Measurements from ENCODE around the gene LTBP1.

Gene LTBP1

DNA sequence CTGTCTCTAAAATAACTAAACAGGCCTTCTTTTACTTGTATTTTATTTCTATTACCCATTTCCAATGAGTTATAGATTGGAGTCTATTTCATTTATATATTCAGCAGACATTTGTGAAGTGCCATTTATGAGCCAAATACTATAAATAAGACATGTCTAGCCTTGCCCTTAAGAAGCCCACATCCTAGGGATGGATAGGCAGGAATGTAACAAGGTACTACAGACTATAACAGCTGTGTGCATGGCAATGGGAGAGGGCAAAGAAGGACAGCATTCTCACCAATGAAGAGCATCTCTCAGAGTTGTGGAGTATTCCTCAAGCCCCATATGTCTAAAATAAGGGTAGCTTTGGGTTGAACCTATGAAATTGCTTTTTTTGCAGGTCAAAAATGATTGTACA, 367.8 kb downstream of the LTBP1 start:
- Mint-ChIP-seq H3K4me1 (peaks cover 9% of the 10 kb centered on the region), H3K27me3 (ENCODE audit: low read depth) (no peaks in the 10 kb centered on the region), H3K27ac (no peak overlapping the region), H3K4me3 (no peak overlapping the region), H3K9me3 (no peaks in the 10 kb centered on the region), H3K36me3 (ENCODE audit: low read depth) (peaks cover 4% of the 10 kb centered on the region)
- TF ChIP-seq, protein P1, sequence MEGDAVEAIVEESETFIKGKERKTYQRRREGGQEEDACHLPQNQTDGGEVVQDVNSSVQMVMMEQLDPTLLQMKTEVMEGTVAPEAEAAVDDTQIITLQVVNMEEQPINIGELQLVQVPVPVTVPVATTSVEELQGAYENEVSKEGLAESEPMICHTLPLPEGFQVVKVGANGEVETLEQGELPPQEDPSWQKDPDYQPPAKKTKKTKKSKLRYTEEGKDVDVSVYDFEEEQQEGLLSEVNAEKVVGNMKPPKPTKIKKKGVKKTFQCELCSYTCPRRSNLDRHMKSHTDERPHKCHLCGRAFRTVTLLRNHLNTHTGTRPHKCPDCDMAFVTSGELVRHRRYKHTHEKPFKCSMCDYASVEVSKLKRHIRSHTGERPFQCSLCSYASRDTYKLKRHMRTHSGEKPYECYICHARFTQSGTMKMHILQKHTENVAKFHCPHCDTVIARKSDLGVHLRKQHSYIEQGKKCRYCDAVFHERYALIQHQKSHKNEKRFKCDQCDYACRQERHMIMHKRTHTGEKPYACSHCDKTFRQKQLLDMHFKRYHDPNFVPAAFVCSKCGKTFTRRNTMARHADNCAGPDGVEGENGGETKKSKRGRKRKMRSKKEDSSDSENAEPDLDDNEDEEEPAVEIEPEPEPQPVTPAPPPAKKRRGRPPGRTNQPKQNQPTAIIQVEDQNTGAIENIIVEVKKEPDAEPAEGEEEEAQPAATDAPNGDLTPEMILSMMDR (IDR thresholded peaks at IDR 0.05; ENCODE audit: unreplicated experiment in 3 of 3): no peak

GRCh38 chr2:33316328-33316727, 369.6 kb downstream of the LTBP1 start:
- H3K36me3 Mint-ChIP-seq (ENCODE audit: low read depth): no peaks in the 10 kb centered on the region
- TF ChIP-seq, protein P1 (IDR thresholded peaks at IDR 0.05; ENCODE audit: unreplicated experiment in 3 of 3): no peak
- H3K27me3 Mint-ChIP-seq (ENCODE audit: low read depth): no peaks in the 10 kb centered on the region
- H3K4me1 Mint-ChIP-seq: peaks cover 17% of the 10 kb centered on the region
- H3K9me3 Mint-ChIP-seq: no peaks in the 10 kb centered on the region
- no peak overlapping the region for H3K4me3 Mint-ChIP-seq
- no peak overlapping the region for H3K27ac Mint-ChIP-seq

DNA sequence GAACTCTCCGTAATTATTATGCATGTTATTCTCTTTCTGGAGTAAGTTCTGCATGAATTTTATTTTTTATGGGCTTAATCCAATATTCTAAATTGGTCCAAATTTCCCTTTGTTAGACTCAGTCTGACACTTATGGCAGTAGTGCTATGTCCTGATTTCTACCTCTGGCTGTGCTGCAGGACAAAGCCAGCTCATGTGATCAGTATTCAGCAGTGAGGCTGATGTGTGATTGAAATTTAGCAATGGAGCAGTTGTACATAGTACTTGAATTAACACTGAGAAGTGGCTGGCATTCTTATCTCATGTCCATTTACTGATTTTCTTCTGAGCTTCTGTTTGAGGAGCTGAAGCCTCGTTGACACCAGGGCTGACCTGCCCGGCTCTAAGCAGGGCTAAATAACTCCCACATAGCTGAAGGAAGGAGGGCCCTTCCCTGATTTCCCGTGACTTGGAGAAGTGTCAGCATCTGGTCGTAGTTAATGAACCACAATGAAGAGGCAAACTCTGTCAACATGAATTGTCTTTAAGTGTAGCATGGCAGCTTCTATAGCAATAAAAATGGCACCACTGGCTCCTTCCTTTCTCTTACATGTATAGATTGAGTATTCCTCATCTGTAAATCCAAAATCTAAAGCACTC, 370.7 kb downstream of the LTBP1 start:
- no peaks in the 10 kb centered on the region for H3K9me3 Mint-ChIP-seq
- H3K4me1 Mint-ChIP-seq: peaks cover 22% of the 10 kb centered on the region
- no peaks in the 10 kb centered on the region for H3K27me3 Mint-ChIP-seq (ENCODE audit: low read depth)

GRCh38 chr2:33318456-33318855, 371.7 kb downstream of the LTBP1 start:
- Mint-ChIP-seq H3K4me3 (no peak overlapping the region), H3K4me1 (peaks cover 25% of the 10 kb centered on the region), H3K27me3 (ENCODE audit: low read depth) (no peaks in the 10 kb centered on the region), H3K9me3 (no peaks in the 10 kb centered on the region), H3K27ac (no peak overlapping the region), H3K36me3 (ENCODE audit: low read depth) (no peaks in the 10 kb centered on the region)
- TF ChIP-seq, protein P1 (IDR thresholded peaks at IDR 0.05; ENCODE audit: unreplicated experiment in 3 of 3): no peak

More for the DNA sequence above, 370.7 kb downstream of the LTBP1 start:
- H3K27ac Mint-ChIP-seq: no peak overlapping the region
- H3K4me3 Mint-ChIP-seq: no peak overlapping the region
- no peaks in the 10 kb centered on the region for H3K36me3 Mint-ChIP-seq (ENCODE audit: low read depth)
- TF ChIP-seq, protein P1 (IDR thresholded peaks at IDR 0.05; ENCODE audit: unreplicated experiment in 3 of 3): no peak

- no peaks in the 10 kb centered on the region for H3K27me3 Mint-ChIP-seq (ENCODE audit: low read depth)
- H3K4me1 Mint-ChIP-seq: peaks cover 32% of the 10 kb centered on the region
- H3K9me3 Mint-ChIP-seq: no peaks in the 10 kb centered on the region
- H3K4me3 Mint-ChIP-seq: no peak overlapping the region
- H3K27ac Mint-ChIP-seq: peak overlapping the region in 1 of 3 experiments; percentile 89
- TF ChIP-seq, protein P1 (IDR thresholded peaks at IDR 0.05; ENCODE audit: unreplicated experiment in 3 of 3): no peak
- no peaks in the 10 kb centered on the region for H3K36me3 Mint-ChIP-seq (ENCODE audit: low read depth)
These were observed 373.8 kb downstream of the LTBP1 start for GRCh38 chr2:33320573-33320972.

- Mint-ChIP-seq H3K4me1 (peaks cover 32% of the 10 kb centered on the region), H3K9me3 (no peaks in the 10 kb centered on the region), H3K27me3 (ENCODE audit: low read depth) (no peaks in the 10 kb centered on the region), H3K27ac (peak overlapping the region; percentile 75 to 89 (median 79)), H3K36me3 (ENCODE audit: low read depth) (no peaks in the 10 kb centered on the region), H3K4me3 (no peak overlapping the region)
- TF ChIP-seq, protein P1 (IDR thresholded peaks at IDR 0.05; ENCODE audit: unreplicated experiment in 3 of 3): no peak
These were observed 374.6 kb downstream of the LTBP1 start for GRCh38 chr2:33321236-33321771.

Measured in nephron (organoid).